ENCODE data around the gene RNF227.
"Not testable (repeated sequence)": the region's sequence is repeated elsewhere in the genome, so short reads cannot be mapped to it uniquely, and the experiment has no call there.

Gene RNF227

GRCh38 chr17:7887482-7888183 lies 28.5 kb downstream of the RNF227 start:
- peak; percentile 84 for DNase-seq

- DNase-seq = no peak
Observed at GRCh38 chr17:7887038-7887481, 29.0 kb downstream of the RNF227 start.

GRCh38 chr17:7886227-7887037 lies 29.7 kb downstream of the RNF227 start:
- DNase-seq = no peak

GRCh38 chr17:7885367-7886226 lies 30.5 kb downstream of the RNF227 start:
- no peak for DNase-seq

- DNase-seq = no peak
Observed at GRCh38 chr17:7884581-7885366, 31.3 kb downstream of the RNF227 start.

- DNase-seq = no peak
Observed at GRCh38 chr17:7883781-7884386, 32.2 kb downstream of the RNF227 start.

- no peak for DNase-seq
Observed at GRCh38 chr17:7882629-7883028, 33.5 kb downstream of the RNF227 start.

GRCh38 chr17:7882068-7882467 lies 34.0 kb downstream of the RNF227 start:
- DNase-seq = peak; percentile 3

- DNase-seq = no peak
Observed at GRCh38 chr17:7881276-7882054, 34.6 kb downstream of the RNF227 start.

- DNase-seq = no peak
Observed at GRCh38 chr17:7880076-7880868, 35.8 kb downstream of the RNF227 start.

GRCh38 chr17:7878234-7878633 lies 37.9 kb downstream of the RNF227 start:
- DNase-seq = no peak

- DNase-seq = no peak
Observed at GRCh38 chr17:7875804-7876370, 40.2 kb downstream of the RNF227 start.

- no peak for DNase-seq
Observed at GRCh38 chr17:7873051-7873450, 43.0 kb downstream of the RNF227 start.

GRCh38 chr17:7867881-7868329 lies 48.2 kb downstream of the RNF227 start:
- DNase-seq = no peak

- no peak for DNase-seq
Observed at GRCh38 chr17:7864995-7865650, 51.0 kb downstream of the RNF227 start.

- DNase-seq = not testable (repeated sequence)
Observed at GRCh38 chr17:7864384-7864783, 51.7 kb downstream of the RNF227 start.

All from DMS153 (cell line).